H1 (cell line): ENCODE results near the gene RPSA. TPM values are rescaled to one million over a fixed set of nuclear protein-coding genes. Genes with fewer than 3 reads are reported as not detected.

Experiments
- CTCF ChIA-PET: fragments of 300-600 bp; sonication (Branson Sonifier 250); formaldehyde crosslinking; loops from one replicate; lab custom pipeline; 2021; ENCODE audit not compliant: partially characterized antibody; lab: Charles Lee
- POLR2A ChIA-PET: fragments of 300-600 bp; sonication (Branson Sonifier 250); formaldehyde crosslinking; loops from one replicate; lab custom pipeline; 2021; ENCODE audit warnings: inconsistent platforms; ENCODE audit not compliant: partially characterized antibody; lab: Charles Lee
- DNase-seq, 2 experiments: peaks; one replicate each; pipeline versions ENCODE4 v3.0.0 to v3.0.0-alpha.2; 2010 to 2022; ENCODE audit warnings: low spot score in 2 of 2, low read depth in 1 of 2, mixed read lengths in 1 of 2
- FAIRE-seq: peaks from 2 replicates; lab custom pipeline; 2011; peaks lifted over from hg19 to GRCh38; lab: Jason Lieb, UNC
- H2AFZ ChIP-seq: 2 replicates; pipeline ENCODE4 v1.8.1; 2012; ENCODE audit warnings: low read length, inconsistent platforms
- H2AK5ac ChIP-seq: 2 replicates; pipeline ENCODE4 v1.6.1; 2013; ENCODE audit warnings: low read depth, low read length
- H2BK120ac ChIP-seq: replicated peaks from 2 replicates; pipeline ENCODE3; 2013; ENCODE audit warnings: low read depth, low read length, inconsistent platforms
- H2BK12ac ChIP-seq: 2 replicates; pipeline ENCODE4 v1.6.1; 2013; ENCODE audit warnings: low read depth, low read length
- H2BK15ac ChIP-seq: 2 replicates; pipeline ENCODE4 v1.6.1; 2013; ENCODE audit warnings: low read length
- H2BK20ac ChIP-seq: 2 replicates; pipeline ENCODE4 v1.6.1; 2013; ENCODE audit warnings: low read length
- H2BK5ac ChIP-seq: 2 replicates; pipeline ENCODE4 v1.6.1; 2013; ENCODE audit warnings: low read depth, low read length
- H3K14ac ChIP-seq: 2 replicates; pipeline ENCODE4 v1.6.1; 2013; ENCODE audit warnings: inconsistent platforms; ENCODE audit not compliant: insufficient read length
- H3K18ac ChIP-seq: 2 replicates; pipeline ENCODE4 v1.6.1; 2013; ENCODE audit warnings: low read length; ENCODE audit errors: extremely low read depth
- H3K23ac ChIP-seq: 2 replicates; pipeline ENCODE4 v1.6.1; 2013; ENCODE audit warnings: inconsistent platforms; ENCODE audit not compliant: insufficient read length
- H3K23me2 ChIP-seq: 2 replicates; pipeline ENCODE4 v1.6.1; 2013; ENCODE audit warnings: low read depth, low read length
- H3K27ac ChIP-seq: 2 replicates; pipeline ENCODE4 v1.6.1; 2011; ENCODE audit warnings: low read depth, low read length, inconsistent platforms
- H3K27me3 ChIP-seq, 4 experiments: replicated peaks in 1 of 4; 1 replicate in 1 of 4; 2 replicates in 3 of 4; pipeline versions ENCODE4 v1.6.1 to v1.8.1; 2011 to 2013; ENCODE audit warnings: low read length in 3 of 4, mild to moderate bottlenecking in 3 of 4, inconsistent platforms in 2 of 4, mixed read lengths in 2 of 4, moderate library complexity in 1 of 4; ENCODE audit not compliant: control insufficient read depth in 3 of 4, insufficient read depth in 3 of 4; ENCODE audit errors: extremely low read depth in 1 of 4
- H3K36me3 ChIP-seq, 4 experiments: 2 replicates each; pipeline versions ENCODE4 v1.6.1 to v1.8.1; 2011 to 2013; ENCODE audit warnings: mild to moderate bottlenecking in 4 of 4, low read length in 3 of 4, moderate library complexity in 2 of 4, control low read depth in 1 of 4, inconsistent platforms in 1 of 4; ENCODE audit not compliant: insufficient read depth in 4 of 4, control insufficient read depth in 2 of 4
- H3K4ac ChIP-seq: replicated peaks from 2 replicates; pipeline ENCODE3; 2013; ENCODE audit warnings: low read length, low read depth, mixed read lengths, inconsistent platforms; ENCODE audit not compliant: insufficient read length
- H3K4me1 ChIP-seq, 4 experiments: replicated peaks in 1 of 4; 1 replicate in 1 of 4; 2 replicates in 3 of 4; pipeline versions ENCODE4 v1.6.1 to v1.8.1; 2011 to 2013; ENCODE audit warnings: low read length in 3 of 4, inconsistent platforms in 2 of 4, mixed read lengths in 1 of 4; ENCODE audit not compliant: insufficient read depth in 4 of 4, control insufficient read depth in 3 of 4
- H3K4me2 ChIP-seq, 2 experiments: 2 replicates each; pipeline versions ENCODE4 v1.6.1 to v1.8.1; 2011 to 2013; ENCODE audit warnings: low read depth in 2 of 2, low read length in 2 of 2, control low read depth in 1 of 2, inconsistent platforms in 1 of 2, mild to moderate bottlenecking in 1 of 2; ENCODE audit not compliant: insufficient read depth in 1 of 2
- H3K4me3 ChIP-seq, 4 experiments: fragments of 200-600, 300-600 bp in 1 of 4; sonication (generic), shearing (Covaris generic), sonication (Bioruptor Twin) in 1 of 4; 2 replicates each; pipeline versions ENCODE4 v1.5.1 to v1.8.1; 2011 to 2016; ENCODE audit warnings: low read length in 4 of 4, low read depth in 3 of 4, control low read depth in 2 of 4, inconsistent platforms in 2 of 4, mild to moderate bottlenecking in 2 of 4, mixed read lengths in 1 of 4, moderate library complexity in 1 of 4; ENCODE audit not compliant: insufficient read depth in 2 of 4; ENCODE audit errors: extremely low read depth in 1 of 4
- H3K56ac ChIP-seq: replicated peaks from 2 replicates; pipeline ENCODE3; 2013; ENCODE audit warnings: low read depth, mild to moderate bottlenecking, mixed read lengths, low read length, inconsistent platforms; ENCODE audit not compliant: insufficient read length
- H3K79me1 ChIP-seq: 2 replicates; pipeline ENCODE4 v1.6.1; 2013; ENCODE audit warnings: low read depth, low read length, control low read depth
- H3K79me2 ChIP-seq, 2 experiments: 2 replicates each; pipeline versions ENCODE4 v1.6.1 to v1.8.1; 2012 to 2013; ENCODE audit warnings: low read length in 2 of 2, mild to moderate bottlenecking in 2 of 2, inconsistent platforms in 1 of 2; ENCODE audit not compliant: insufficient read depth in 2 of 2, control insufficient read depth in 1 of 2
- H3K9ac ChIP-seq, 4 experiments: replicated peaks in 1 of 4; 1 replicate in 1 of 4; 2 replicates in 3 of 4; pipeline versions ENCODE4 v1.6.1 to v1.8.1; 2011 to 2013; ENCODE audit warnings: low read depth in 3 of 4, low read length in 3 of 4, control low read depth in 2 of 4, mild to moderate bottlenecking in 2 of 4, moderate library complexity in 2 of 4, inconsistent platforms in 1 of 4; ENCODE audit errors: extremely low read depth in 1 of 4
- H3K9me3 ChIP-seq, 2 experiments: 2 replicates each; pipeline versions ENCODE4 v1.6.1 to v1.8.1; 2012 to 2013; ENCODE audit warnings: mild to moderate bottlenecking in 2 of 2, moderate library complexity in 2 of 2, control low read depth in 1 of 2, inconsistent platforms in 1 of 2, low read depth in 1 of 2, low read length in 1 of 2, mixed read lengths in 1 of 2; ENCODE audit not compliant: insufficient read depth in 2 of 2
- H4K20me1 ChIP-seq, 2 experiments: replicated peaks in 1 of 2; 2 replicates each; pipeline versions ENCODE3 to v1.8.1; 2011 to 2013; ENCODE audit warnings: inconsistent platforms in 2 of 2, low read length in 2 of 2, mild to moderate bottlenecking in 1 of 2; ENCODE audit not compliant: insufficient read depth in 2 of 2, control insufficient read depth in 1 of 2
- H4K5ac ChIP-seq: 2 replicates; pipeline ENCODE4 v1.6.1; 2013; ENCODE audit warnings: low read length, low read depth, mixed read lengths, inconsistent platforms; ENCODE audit not compliant: insufficient read length
- H4K8ac ChIP-seq: 2 replicates; pipeline ENCODE4 v1.8.0; 2013; ENCODE audit warnings: mild to moderate bottlenecking, moderate library complexity, low read length, inconsistent platforms; ENCODE audit not compliant: insufficient read depth; ENCODE audit errors: extremely low read depth
- H4K91ac ChIP-seq: replicated peaks from 2 replicates; pipeline ENCODE3; 2013; ENCODE audit warnings: low read length, mixed read lengths, inconsistent platforms; ENCODE audit not compliant: insufficient read length
- CEBPB ChIP-seq: IDR thresholded peaks from 2 replicates; pipeline ENCODE4 v1.6.1; 2012; ENCODE audit warnings: low read depth, low read length
- CHD2 ChIP-seq: IDR thresholded peaks from 2 replicates; pipeline ENCODE4 v1.6.1; 2012; ENCODE audit warnings: low read length, improper control_type of control experiment
- GTF2F1 ChIP-seq: IDR thresholded peaks from 2 replicates; pipeline ENCODE4 v1.6.1; 2012; ENCODE audit warnings: low read depth, low read length, improper control_type of control experiment, borderline replicate concordance
- HDAC2 ChIP-seq, 2 experiments: fragments of 300-600 bp in 1 of 2; sonication (generic) in 1 of 2; IDR thresholded peaks; 2 replicates each; pipeline ENCODE4 v1.6.1; 2011 to 2012; ENCODE audit warnings: low read depth in 2 of 2, low read length in 2 of 2, mild to moderate bottlenecking in 2 of 2, moderate library complexity in 2 of 2, borderline replicate concordance in 1 of 2, inconsistent platforms in 1 of 2
- NRF1 ChIP-seq: IDR thresholded peaks from 2 replicates; pipeline ENCODE4 v1.6.1; 2011; ENCODE audit warnings: mild to moderate bottlenecking, low read depth, low read length, improper control_type of control experiment
- WGBS, 2 experiments: shearing (Covaris generic) in 1 of 2; methylation state at CpG; one replicate each; pipeline versions ENCODE4 v1.1.6 to v1.1.7; 2013 to 2015; ENCODE audit warnings: low lambda C conversion rate in 2 of 2, mixed read lengths in 2 of 2, inconsistent platforms in 1 of 2, low coverage in 1 of 2, missing lambda C conversion rate in 1 of 2; ENCODE audit not compliant: insufficient replicate concordance in 2 of 2, insufficient coverage in 1 of 2, insufficient read length in 1 of 2; ENCODE audit errors: extremely low coverage in 1 of 2, missing lambda C conversion rate in 1 of 2; 5-methylcytosine and 5-hydroxymethylcytosine counted together
- polyA plus RNA-seq, 7 experiments: library from polyadenylated mRNA; depleted of rRNA in 3 of 7; stranded (reverse) in 5 of 7; unstranded in 2 of 7; fragments of >200 nt in 5 of 7; fragments of 200-250 nt in 2 of 7; gene quantifications; 1 replicate in 5 of 7; 2 replicates in 1 of 7; 4 replicates in 1 of 7; pipeline versions ENCODE4 v1.2.1 to v1.2.3, GENCODE V29; 2011 to 2013; ENCODE audit warnings: missing spikeins in 2 of 7, mixed read lengths in 2 of 7
- total RNA-seq: library from RNA; stranded (reverse); fragmentation: NEBNext Ultra II Directional; extraction: Animal tissue kit (Norgen Biotek cat#: 25700); gene quantifications from 2 replicates; pipeline ENCODE4 v1.2.1, GENCODE V29; 2021

RPSA gene
- total and polyA plus RNA-seq, 2 of the 8 experiments (the other 6 are each of a cell fraction or from before 2014, with no cell fraction given) = 2,661 to 7,468 TPM

GRCh38 chr3:39432342-39432741, 25.8 kb downstream of the RPSA start:
- Histone ChIP-seq H3K9ac (no peak overlapping the region), H3K4ac (no peak overlapping the region), H3K23me2 (no peaks in the 10 kb centered on the region), H3K79me2 (no peaks in the 10 kb centered on the region), H4K8ac (no peak overlapping the region), H3K18ac (no peak overlapping the region), H3K4me3 (no peak overlapping the region), H4K20me1 (no peaks in the 10 kb centered on the region), H2BK15ac (no peak overlapping the region), H3K27me3 (no peaks in the 10 kb centered on the region), H3K14ac (no peak overlapping the region), H2BK12ac (no peak overlapping the region), H3K36me3 (no peaks in the 10 kb centered on the region), H3K56ac (no peak overlapping the region), H2BK120ac (no peak overlapping the region), H3K4me1 (no peaks in the 10 kb centered on the region), H3K9me3 (no peaks in the 10 kb centered on the region), H3K79me1 (no peaks in the 10 kb centered on the region), H2AK5ac (no peak overlapping the region), H3K23ac (no peak overlapping the region), H2BK5ac (no peak overlapping the region), H3K27ac (no peak overlapping the region), H2BK20ac (no peak overlapping the region), H2AFZ (no peak overlapping the region), H4K5ac (no peak overlapping the region), H4K91ac (no peak overlapping the region), H3K4me2 (no peak overlapping the region)
- CTCF ChIA-PET = interaction anchor here (0.6 to 8.1 kb wide), 6 partner anchors 7 to 47 kb away, joined by 3 to 36 read pairs (median 4); no protein-coding TSS in a partner anchor
- POLR2A ChIA-PET = interaction anchor here (1.6 to 13.1 kb wide), 3 partner anchors 18 to 25 kb away, joined by 5 to 141 read pairs (median 25); partner anchors contain the start of gene RPSA
- DNase-seq = no peak
- no peak for FAIRE-seq
- WGBS, 2 experiments = 94% methylated on average over 5 of the region's 5 CpGs; no CpG with 5 or more reads in 1 of the 2 experiments
- TF ChIP-seq CEBPB (no peak), GTF2F1 (no peak), HDAC2 (IDR thresholded peaks at IDR 0.05; ENCODE audit: borderline replicate concordance in 1 of 2, low read depth in 2 of 2, low read length in 2 of 2) (no peak), CHD2 (no peak), NRF1 (no peak)
